SU-DHL-6 (cell line): ENCODE measurements around the gene RAB11B.

ENCODE experiments used
- EZH2phosphoT487 ChIP-seq: fragments of 200-600 bp; sonication (generic), shearing (Covaris generic); conservative IDR thresholded peaks from 2 replicates; pipeline ENCODE4 v1.6.1; 2018; ENCODE audit warnings: mild to moderate bottlenecking, antibody characterized with exemption, low read length, moderate library complexity, mixed read lengths
- TF ChIP-seq, protein P1 (sequence below): fragments of 200-600 bp; sonication (generic); IDR thresholded peaks from one replicate; pipeline ENCODE4 v1.5.1; 2017; ENCODE audit warnings: antibody characterized with exemption, mild to moderate bottlenecking, low read length, moderate library complexity; ENCODE audit not compliant: insufficient read depth, poor library complexity, severe bottlenecking

DNA sequence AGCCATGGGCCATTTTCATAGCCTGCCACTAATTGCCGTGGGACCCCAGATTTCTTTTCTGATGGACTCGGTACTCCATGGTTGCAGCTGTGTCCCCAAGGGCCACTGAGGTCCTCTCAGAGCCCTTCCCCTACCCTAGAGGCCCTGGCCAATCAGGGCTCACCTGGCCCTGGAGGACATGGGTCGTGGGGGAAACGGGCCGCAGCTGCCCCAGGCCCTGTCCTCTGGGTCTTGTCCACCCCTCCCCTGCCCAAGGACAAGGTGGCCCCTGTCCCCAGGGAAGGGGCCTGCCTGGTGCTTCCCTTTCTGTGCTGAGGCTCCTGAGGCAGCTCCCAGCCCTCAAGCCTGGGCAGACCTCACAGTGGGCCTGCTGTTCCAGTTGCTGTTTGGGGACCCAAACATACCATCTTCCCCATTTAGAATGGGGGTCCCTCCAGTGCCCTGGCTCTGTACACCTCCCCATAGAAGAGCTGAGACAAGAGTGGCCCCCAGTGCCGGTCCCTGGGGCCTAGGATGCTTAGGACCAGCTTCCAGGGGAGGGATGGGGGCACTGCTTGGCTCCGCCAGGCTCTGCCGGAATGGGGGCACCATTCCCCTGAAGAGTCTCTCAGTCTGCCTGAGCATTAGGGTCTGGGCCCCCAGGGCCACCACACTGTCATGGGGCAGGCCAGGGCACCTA, 3.2 kb downstream of the RAB11B start:
- TF ChIP-seq, protein P1, sequence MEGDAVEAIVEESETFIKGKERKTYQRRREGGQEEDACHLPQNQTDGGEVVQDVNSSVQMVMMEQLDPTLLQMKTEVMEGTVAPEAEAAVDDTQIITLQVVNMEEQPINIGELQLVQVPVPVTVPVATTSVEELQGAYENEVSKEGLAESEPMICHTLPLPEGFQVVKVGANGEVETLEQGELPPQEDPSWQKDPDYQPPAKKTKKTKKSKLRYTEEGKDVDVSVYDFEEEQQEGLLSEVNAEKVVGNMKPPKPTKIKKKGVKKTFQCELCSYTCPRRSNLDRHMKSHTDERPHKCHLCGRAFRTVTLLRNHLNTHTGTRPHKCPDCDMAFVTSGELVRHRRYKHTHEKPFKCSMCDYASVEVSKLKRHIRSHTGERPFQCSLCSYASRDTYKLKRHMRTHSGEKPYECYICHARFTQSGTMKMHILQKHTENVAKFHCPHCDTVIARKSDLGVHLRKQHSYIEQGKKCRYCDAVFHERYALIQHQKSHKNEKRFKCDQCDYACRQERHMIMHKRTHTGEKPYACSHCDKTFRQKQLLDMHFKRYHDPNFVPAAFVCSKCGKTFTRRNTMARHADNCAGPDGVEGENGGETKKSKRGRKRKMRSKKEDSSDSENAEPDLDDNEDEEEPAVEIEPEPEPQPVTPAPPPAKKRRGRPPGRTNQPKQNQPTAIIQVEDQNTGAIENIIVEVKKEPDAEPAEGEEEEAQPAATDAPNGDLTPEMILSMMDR = no peak
- no peak for TF ChIP-seq EZH2phosphoT487
